ENCODE results near the gene TIMM21. TPM values are rescaled to one million over a fixed set of nuclear protein-coding genes. Genes with fewer than 3 reads are reported as not detected.

TIMM21 gene
- total RNA-seq, 1 donor from 2014 or later, result 35.2 TPM

DNA sequence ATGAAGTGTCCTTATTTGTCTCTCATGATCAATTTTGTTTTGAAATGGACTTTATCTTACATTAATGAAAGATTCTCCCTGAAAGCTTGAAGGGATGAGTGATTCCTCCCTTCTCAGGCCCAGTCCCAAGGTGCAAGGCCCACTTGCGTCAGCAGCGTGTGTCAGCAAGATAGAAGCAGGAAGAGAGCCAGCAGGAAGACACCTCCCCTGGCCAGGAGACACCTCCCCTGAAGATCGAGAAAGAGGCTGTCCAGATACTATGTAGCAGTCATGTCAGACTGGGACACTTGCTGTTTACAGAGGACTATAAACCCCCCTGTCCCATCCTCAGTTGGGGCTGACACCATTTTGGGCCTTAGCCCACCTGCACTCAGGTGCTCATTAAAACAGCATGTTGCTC lies 38.3 kb downstream of the TIMM21 start:
- intact Hi-C loops (cut with micrococcal nuclease), result no loop called here

DNA sequence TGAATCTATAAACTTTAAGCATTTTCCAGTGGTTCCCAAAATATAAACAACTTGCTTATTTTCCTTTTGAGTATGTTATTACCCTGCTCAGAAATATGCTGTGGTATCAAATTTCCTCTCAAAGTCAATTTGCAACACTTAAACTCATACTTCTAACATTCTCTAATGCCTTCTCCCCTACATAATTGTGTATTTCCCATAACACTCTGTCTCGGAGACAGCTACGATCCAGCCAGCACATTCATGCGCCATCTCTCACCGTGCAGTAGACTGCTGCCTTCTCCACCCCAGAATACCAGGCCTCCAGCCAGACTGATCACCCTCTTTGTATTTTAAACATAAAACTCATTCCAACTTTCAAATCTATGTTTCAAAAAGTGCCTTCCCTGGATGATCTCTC lies 41.8 kb downstream of the TIMM21 start:
- intact Hi-C loops (cut with micrococcal nuclease), result no loop called here

DNA sequence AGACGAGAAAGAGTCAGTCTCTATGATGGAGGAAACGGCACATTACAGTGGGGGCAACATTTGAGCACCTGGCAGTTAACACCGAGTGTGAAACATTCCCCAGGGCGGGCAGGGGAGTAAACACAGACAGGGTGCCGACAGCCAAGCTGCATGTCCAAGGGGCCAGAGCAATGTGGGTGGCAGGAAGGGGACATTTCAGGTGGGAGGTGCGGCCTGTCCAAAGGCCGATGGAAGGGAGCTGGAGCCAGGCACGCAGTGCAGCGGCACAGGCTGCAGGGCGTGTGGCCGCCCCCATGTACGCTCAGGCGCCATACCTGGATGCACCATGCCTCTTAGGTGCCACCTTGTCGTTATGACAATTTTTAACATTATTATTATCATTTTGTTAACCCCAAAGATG lies 43.3 kb downstream of the TIMM21 start:
- intact Hi-C loops (cut with micrococcal nuclease), result no loop called here

DNA sequence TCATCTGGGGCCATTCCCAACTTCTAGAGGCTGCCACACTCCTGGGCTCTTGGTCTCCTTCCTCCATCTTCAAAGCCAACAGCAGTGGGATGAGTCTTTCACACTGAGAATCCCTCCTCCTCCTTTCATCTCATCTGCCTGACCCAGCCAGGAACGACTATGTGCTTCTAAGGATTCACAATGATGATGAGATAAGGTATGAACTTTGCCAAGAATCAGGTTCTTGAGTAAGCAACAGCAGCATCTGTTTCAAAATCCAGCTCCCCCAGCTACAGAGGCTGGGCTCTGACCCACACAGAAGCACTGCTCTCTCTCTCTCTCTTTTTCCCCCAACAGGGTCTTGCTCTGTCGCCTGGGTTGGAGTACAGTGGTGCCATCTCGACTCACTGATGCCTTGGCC lies 46.4 kb downstream of the TIMM21 start:
- intact Hi-C loops (cut with micrococcal nuclease), result no loop called here

GRCh38 chr18:74196220-74197119 lies 48.1 kb downstream of the TIMM21 start:
- intact Hi-C loops (cut with micrococcal nuclease), result loop anchor here (1.0 kb wide), 4 partner anchors 48 to 356 kb away; partner anchors contain the start of gene TIMM21

- intact Hi-C loops (cut with micrococcal nuclease), result no loop called here
These were observed 49.5 kb downstream of the TIMM21 start for GRCh38 chr18:74197705-74198341.

GRCh38 chr18:74198453-74198852 lies 50.1 kb downstream of the TIMM21 start:
- intact Hi-C loops (cut with micrococcal nuclease), result no loop called here

- intact Hi-C loops (cut with micrococcal nuclease), result no loop called here
These were observed 52.5 kb downstream of the TIMM21 start for GRCh38 chr18:74200780-74201179.

DNA sequence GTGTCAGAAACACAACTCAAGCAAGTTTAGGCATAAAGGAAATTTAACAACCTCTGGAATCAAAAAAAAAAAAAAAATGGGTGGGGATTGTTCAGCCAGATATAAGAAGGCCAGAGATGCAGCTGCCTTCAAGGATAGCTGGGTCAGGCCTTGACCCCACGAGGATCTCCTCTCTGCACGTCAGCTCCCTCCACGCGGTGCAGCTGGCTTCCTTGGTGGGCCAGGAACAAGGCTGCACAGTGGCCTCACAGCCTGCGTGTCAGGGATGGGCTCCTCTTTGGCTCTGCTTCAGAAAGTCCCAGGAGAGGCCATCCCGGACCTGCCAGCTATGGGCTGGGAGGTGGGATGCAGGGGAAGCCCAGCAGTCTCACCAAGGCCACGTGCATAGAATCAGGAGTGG lies 55.5 kb downstream of the TIMM21 start:
- intact Hi-C loops (cut with micrococcal nuclease), result no loop called here

- intact Hi-C loops (cut with micrococcal nuclease), result no loop called here
These were observed 56.3 kb downstream of the TIMM21 start for GRCh38 chr18:74204526-74205152.

Other genes with a start within 250 kb of the TIMM21 start
- 0.41 and 0.57 TPM in 2 replicates for gene FBXO15, start 689 bp upstream of the TIMM21 start, total RNA-seq
- gene CYB5A, start 143.4 kb downstream of the TIMM21 start, total RNA-seq, result 14.6 and 17.4 TPM in 2 replicates
- not detected in 2 replicates for gene C18orf63, start 167.3 kb downstream of the TIMM21 start, total RNA-seq

Measured in T-helper 2 cell treated with Interferon-gamma antibody and Interleukin-4, amounts not matched to agents 100 ng/mL and 5 ng/mL, for 36 hours (primary cell).